ENCODE data around the gene TECPR2. TPM values are rescaled to one million over a fixed set of nuclear protein-coding genes. Genes with fewer than 3 reads are reported as not detected.

Gene TECPR2
- total and polyA plus RNA-seq, 2 of the 13 experiments (the other 11 are each of a cell fraction or from before 2014, with no cell fraction given) = 3.5 to 5.7 TPM

- TF ChIP-seq TERF1 (CRISPR knock-in tag; IDR thresholded peaks at IDR 0.05) (0 out of 2 replicates have a peak, but pooled peaks have one; percentile 49), ADNP (CRISPR knock-in tag; IDR thresholded peaks at IDR 0.05) (peak; percentile 50; the same call in 1 of the 2 replicates), YY1 (IDR thresholded peaks at IDR 0.05; ENCODE audit: insufficient read depth, insufficient replicate concordance, low read depth, low read length) (peak; percentile 3), ZMYM3 (CRISPR knock-in tag; IDR thresholded peaks at IDR 0.05) (0 out of 2 replicates have a peak, but pooled peaks have one; percentile 11), HNRNPLL (IDR thresholded peaks at IDR 0.05; ENCODE audit: low read depth, low read length, poor library complexity, severe bottlenecking) (peak; percentile 6), NFKB2 (CRISPR knock-in tag; IDR thresholded peaks at IDR 0.05; ENCODE audit: borderline replicate concordance) (0 out of 2 replicates have a peak, but pooled peaks have one; percentile 19), ZNF816 (CRISPR knock-in tag; IDR thresholded peaks at IDR 0.05; ENCODE audit: borderline replicate concordance) (0 out of 2 replicates have a peak, but pooled peaks have one; percentile 27)
- TF ChIP-seq, protein P1, sequence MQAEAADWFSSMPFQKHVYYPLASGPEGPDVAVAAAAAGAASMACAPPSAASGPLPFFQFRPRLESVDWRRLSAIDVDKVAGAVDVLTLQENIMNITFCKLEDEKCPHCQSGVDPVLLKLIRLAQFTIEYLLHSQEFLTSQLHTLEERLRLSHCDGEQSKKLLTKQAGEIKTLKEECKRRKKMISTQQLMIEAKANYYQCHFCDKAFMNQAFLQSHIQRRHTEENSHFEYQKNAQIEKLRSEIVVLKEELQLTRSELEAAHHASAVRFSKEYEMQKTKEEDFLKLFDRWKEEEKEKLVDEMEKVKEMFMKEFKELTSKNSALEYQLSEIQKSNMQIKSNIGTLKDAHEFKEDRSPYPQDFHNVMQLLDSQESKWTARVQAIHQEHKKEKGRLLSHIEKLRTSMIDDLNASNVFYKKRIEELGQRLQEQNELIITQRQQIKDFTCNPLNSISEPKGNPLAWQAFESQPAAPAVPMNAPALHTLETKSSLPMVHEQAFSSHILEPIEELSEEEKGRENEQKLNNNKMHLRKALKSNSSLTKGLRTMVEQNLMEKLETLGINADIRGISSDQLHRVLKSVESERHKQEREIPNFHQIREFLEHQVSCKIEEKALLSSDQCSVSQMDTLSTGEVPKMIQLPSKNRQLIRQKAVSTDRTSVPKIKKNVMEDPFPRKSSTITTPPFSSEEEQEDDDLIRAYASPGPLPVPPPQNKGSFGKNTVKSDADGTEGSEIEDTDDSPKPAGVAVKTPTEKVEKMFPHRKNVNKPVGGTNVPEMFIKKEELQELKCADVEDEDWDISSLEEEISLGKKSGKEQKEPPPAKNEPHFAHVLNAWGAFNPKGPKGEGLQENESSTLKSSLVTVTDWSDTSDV (CRISPR knock-in tag; IDR thresholded peaks at IDR 0.05) = 0 out of 2 replicates have a peak, but pooled peaks have one; percentile 12
- TF ChIP-seq, protein P2, sequence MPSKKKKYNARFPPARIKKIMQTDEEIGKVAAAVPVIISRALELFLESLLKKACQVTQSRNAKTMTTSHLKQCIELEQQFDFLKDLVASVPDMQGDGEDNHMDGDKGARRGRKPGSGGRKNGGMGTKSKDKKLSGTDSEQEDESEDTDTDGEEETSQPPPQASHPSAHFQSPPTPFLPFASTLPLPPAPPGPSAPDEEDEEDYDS (CRISPR knock-in tag; IDR thresholded peaks at IDR 0.05) = 0 out of 2 replicates have a peak, but pooled peaks have one; percentile 21
- TF ChIP-seq, protein P3, sequence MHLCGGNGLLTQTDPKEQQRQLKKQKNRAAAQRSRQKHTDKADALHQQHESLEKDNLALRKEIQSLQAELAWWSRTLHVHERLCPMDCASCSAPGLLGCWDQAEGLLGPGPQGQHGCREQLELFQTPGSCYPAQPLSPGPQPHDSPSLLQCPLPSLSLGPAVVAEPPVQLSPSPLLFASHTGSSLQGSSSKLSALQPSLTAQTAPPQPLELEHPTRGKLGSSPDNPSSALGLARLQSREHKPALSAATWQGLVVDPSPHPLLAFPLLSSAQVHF (CRISPR knock-in tag; IDR thresholded peaks at IDR 0.05) = 0 out of 2 replicates have a peak, but pooled peaks have one; percentile 2
- TF ChIP-seq, protein P4, sequence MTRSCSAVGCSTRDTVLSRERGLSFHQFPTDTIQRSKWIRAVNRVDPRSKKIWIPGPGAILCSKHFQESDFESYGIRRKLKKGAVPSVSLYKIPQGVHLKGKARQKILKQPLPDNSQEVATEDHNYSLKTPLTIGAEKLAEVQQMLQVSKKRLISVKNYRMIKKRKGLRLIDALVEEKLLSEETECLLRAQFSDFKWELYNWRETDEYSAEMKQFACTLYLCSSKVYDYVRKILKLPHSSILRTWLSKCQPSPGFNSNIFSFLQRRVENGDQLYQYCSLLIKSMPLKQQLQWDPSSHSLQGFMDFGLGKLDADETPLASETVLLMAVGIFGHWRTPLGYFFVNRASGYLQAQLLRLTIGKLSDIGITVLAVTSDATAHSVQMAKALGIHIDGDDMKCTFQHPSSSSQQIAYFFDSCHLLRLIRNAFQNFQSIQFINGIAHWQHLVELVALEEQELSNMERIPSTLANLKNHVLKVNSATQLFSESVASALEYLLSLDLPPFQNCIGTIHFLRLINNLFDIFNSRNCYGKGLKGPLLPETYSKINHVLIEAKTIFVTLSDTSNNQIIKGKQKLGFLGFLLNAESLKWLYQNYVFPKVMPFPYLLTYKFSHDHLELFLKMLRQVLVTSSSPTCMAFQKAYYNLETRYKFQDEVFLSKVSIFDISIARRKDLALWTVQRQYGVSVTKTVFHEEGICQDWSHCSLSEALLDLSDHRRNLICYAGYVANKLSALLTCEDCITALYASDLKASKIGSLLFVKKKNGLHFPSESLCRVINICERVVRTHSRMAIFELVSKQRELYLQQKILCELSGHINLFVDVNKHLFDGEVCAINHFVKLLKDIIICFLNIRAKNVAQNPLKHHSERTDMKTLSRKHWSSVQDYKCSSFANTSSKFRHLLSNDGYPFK (CRISPR knock-in tag; IDR thresholded peaks at IDR 0.05; ENCODE audit: borderline replicate concordance) = peak; percentile 97
Observed at GRCh38 chr14:102541029-102541491, 178.3 kb downstream of the TECPR2 start (continued).
